Measurements from ENCODE around the gene CHRNA4. TPM values are rescaled to one million over a fixed set of nuclear protein-coding genes. Genes with fewer than 3 reads are reported as not detected.

Gene CHRNA4
- total and polyA plus RNA-seq, 11 donors = 0.06 to 1.5 (median 0.37) TPM; not detected in 5

DNA sequence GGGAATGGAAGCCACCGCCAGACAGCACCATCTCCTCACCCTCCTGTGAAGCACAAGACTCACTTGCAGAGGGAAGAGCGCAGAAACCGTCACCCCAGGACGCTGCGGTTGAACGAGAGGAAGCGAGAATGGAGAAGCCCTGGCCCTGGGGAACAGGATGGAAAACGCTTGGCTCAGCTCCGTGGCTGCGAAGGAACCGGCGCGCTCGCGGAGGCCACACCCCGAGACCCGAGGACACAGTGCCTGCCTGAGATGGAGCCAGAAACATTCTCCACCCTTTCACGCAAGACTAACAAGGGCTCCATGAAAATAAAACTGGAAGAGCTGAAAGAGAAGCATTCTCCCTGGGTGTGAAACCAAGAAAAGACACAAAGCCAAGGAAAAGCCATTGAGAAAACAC lies 25.3 kb upstream of the CHRNA4 start:
- Histone ChIP-seq H3K4me3 (no peak overlapping the region), H3K9me3 (peaks cover 0 to 34% (median 15%) of the 10 kb centered on the region in 12 donors), H3K36me3 (no peaks in the 10 kb centered on the region), H3K4me1 (peaks cover 0 to 4% (median 0%) of the 10 kb centered on the region in 12 donors), H3K27ac (no peak overlapping the region), H3K27me3 (peaks cover 0 to 27% (median 9%) of the 10 kb centered on the region in 9 donors)
- TF ChIP-seq CTCF (IDR thresholded peaks at IDR 0.05) = no peak
- TF ChIP-seq POLR2A (IDR thresholded peaks at IDR 0.05) = no peak
- 88 to 93% (median 92%) methylated on average over 18 of the region's 18 CpGs for WGBS, 4 donors
- ATAC-seq (no peak), DNase-seq (no peak)
- intact Hi-C loops (cut with DNase I) = loop anchor here in 1 of 10 donors (10.0 kb wide), 1 partner anchor 332 kb away; no protein-coding TSS in a partner anchor

DNA sequence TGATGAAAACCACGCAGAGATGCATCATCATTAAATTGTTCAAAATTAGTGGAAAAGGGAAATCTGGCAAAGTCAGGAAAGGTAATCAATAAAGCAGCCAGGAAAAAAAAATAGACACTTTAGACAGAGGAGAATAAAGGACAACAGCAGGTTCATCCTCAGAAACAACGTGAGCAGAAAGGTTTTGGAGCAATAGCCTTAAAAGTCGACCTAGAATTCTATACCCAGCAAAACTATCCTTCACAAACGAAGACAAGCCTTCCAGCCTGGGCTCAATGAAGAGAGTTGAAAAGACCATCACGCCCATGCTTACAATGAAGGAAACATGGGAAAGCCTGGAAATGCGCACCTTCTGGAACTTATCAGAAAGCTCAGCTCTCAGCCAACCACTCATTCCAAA lies 24.7 kb upstream of the CHRNA4 start:
- intact Hi-C loops (cut with DNase I) = loop anchor here in 1 of 10 donors (10.0 kb wide), 1 partner anchor 331 kb away; no protein-coding TSS in a partner anchor
- DNase-seq (no peak), ATAC-seq (no peak)
- Histone ChIP-seq H3K4me3 (no peak overlapping the region), H3K4me1 (peaks cover 0 to 4% (median 0%) of the 10 kb centered on the region in 12 donors), H3K27me3 (peaks cover 0 to 33% (median 10%) of the 10 kb centered on the region in 9 donors), H3K36me3 (no peaks in the 10 kb centered on the region), H3K9me3 (peaks cover 0 to 33% (median 15%) of the 10 kb centered on the region in 12 donors), H3K27ac (no peak overlapping the region)
- 83 to 90% (median 85%) methylated on average over 6 of the region's 6 CpGs for WGBS, 4 donors
- TF ChIP-seq CTCF (IDR thresholded peaks at IDR 0.05) = no peak
- TF ChIP-seq POLR2A (IDR thresholded peaks at IDR 0.05) = no peak

DNA sequence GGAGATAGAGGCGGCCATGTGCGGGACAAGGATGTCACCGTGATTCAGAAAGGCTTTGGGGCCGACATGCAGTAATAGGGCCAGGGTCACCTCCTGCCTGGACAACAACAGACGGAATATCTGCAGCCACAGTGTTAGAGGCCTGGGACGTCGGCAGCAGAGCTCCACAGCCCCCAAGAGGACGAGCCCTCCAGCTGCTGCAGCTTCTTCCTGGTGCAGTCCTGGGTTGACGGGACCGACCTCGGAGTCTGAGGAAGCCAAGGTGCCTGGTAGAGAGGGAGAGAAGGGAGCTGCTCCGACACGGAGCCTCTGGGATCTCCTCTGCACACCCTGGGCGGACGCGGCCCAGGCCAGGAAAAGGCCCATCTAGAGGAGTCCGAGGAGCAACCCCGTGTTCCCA lies 23.2 kb upstream of the CHRNA4 start:
- DNase-seq (no peak), ATAC-seq (no peak)
- intact Hi-C loops (cut with DNase I) = loop anchor here in 1 of 10 donors (10.0 kb wide), 1 partner anchor 330 kb away; no protein-coding TSS in a partner anchor
- Histone ChIP-seq H3K36me3 (no peaks in the 10 kb centered on the region), H3K27me3 (peaks cover 0 to 40% (median 10%) of the 10 kb centered on the region in 9 donors), H3K4me3 (no peak overlapping the region), H3K9me3 (peaks cover 0 to 19% (median 14%) of the 10 kb centered on the region in 12 donors), H3K4me1 (peaks cover 0 to 4% (median 0%) of the 10 kb centered on the region in 12 donors), H3K27ac (no peak overlapping the region)
- 74 to 79% (median 76%) methylated on average over 16 to 18 of the region's 18 CpGs for WGBS, 4 donors
- TF ChIP-seq POLR2A (IDR thresholded peaks at IDR 0.05) (no peak), CTCF (IDR thresholded peaks at IDR 0.05) (no peak)

GRCh38 chr20:63383556-63383955 lies 22.4 kb upstream of the CHRNA4 start:
- H3K4me1 ChIP-seq = peaks cover 0 to 4% (median 0%) of the 10 kb centered on the region in 12 donors
- no peak for TF ChIP-seq POLR2A (IDR thresholded peaks at IDR 0.05)
- TF ChIP-seq CTCF (IDR thresholded peaks at IDR 0.05) = no peak
- no peak overlapping the region for H3K27ac ChIP-seq
- DNase-seq = no peak
- no peak overlapping the region for H3K4me3 ChIP-seq
- intact Hi-C loops (cut with DNase I) = loop anchor here in 4 of 10 donors (2.0 to 10.0 kb wide), 2 partner anchors 75 to 329 kb away; no protein-coding TSS in a partner anchor
- peaks cover 0 to 47% (median 10%) of the 10 kb centered on the region in 9 donors for H3K27me3 ChIP-seq
- 47 to 52% (median 49%) methylated on average over 9 to 11 of the region's 11 CpGs for WGBS, 4 donors
- H3K36me3 ChIP-seq = no peaks in the 10 kb centered on the region
- H3K9me3 ChIP-seq = peaks cover 0 to 18% (median 14%) of the 10 kb centered on the region in 12 donors
- ATAC-seq = no peak
